HG03460 (cell line): ENCODE results near the gene KCNE1.
"Not testable (repeated sequence)": the region's sequence is repeated elsewhere in the genome, so short reads cannot be mapped to it uniquely, and the experiment has no call there.

Source experiments
- ATAC-seq: cut with Tn5 transposase; IDR thresholded peaks from one replicate; pipeline ENCODE4 v1.9.1; 2021; ENCODE audit not compliant: unreplicated experiment

KCNE1 gene

GRCh38 chr21:34428441-34428840 is 83.6 kb downstream of the KCNE1 start:
- not testable (repeated sequence) for ATAC-seq

GRCh38 chr21:34427339-34427738 is 84.7 kb downstream of the KCNE1 start:
- not testable (repeated sequence) for ATAC-seq

DNA sequence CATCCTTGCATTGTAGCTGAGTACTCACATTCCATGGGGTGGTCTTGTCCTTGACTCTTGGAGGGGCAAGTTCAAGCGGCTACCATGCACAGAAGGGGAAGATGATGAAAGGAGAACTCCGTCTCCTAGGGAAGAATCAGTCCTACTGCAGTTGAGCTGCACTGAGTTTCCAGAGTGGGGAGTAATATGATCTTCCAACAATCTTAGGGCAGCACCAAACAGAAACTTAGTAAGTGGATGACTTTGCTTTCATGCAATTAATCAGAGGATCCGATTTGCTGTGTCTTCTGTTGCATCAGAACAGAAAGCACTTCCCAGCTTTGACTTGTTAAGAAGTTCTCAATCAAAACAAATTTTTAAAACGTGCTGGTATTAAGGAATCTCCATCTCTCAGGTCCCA is 88.2 kb downstream of the KCNE1 start, which contains the start of gene SMIM34:
Gene SMIM34, minus strand, starts transcription at position 147 of the 400 bp plus-strand sequence. Its CDS starts 112 bp downstream, at position 35.
- ATAC-seq: not testable (repeated sequence)

DNA sequence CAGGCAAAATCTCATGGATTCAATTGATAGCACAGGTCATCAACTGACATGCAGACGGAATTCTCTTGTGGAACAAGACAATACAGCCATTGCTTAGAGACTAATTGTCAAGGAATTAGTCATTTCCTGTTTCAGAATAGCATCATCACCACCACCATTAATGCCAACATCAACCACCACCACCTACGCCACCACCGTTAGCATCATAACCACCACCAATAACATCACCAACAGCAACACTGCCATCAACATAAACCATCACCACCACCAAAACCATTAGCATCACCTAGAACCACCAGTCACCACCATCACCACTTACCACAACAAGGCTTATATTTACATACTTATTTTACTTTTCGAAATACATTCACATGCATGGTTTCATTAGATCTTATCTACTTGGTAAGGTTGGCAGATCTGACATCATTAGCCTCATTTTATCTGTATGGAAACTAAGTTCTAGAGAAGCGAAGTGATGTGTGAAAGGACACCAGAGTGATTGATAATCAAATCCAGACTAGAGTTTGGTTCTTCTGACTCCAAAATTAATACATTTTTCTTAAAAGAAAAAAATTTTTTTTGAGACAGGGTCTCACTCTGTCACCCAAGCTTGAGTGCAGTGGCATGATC is 94.4 kb downstream of the KCNE1 start:
- not testable (repeated sequence) for ATAC-seq

- ATAC-seq: not testable (repeated sequence)
Observed at GRCh38 chr21:34407294-34407693, 104.7 kb downstream of the KCNE1 start.

DNA sequence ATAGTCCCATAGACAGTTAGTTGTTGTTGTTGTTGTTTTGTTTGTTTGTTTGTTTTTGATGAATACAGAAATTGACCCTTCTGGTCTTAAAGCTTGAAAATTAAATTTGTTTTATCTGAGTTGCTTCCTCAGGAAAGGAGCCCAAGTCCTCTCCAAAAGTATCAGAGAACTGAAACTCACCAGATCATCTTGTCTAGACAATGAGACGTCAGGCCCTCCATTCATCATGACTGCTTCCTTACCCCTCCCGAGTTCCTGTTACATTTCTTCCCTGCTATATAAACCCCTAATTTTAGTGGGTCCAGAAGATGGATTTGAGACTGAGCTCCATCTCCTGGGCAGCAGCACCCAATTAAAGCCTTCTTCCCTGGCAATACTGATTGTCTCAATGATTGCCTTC is 105.3 kb downstream of the KCNE1 start:
- ATAC-seq: not testable (repeated sequence)

DNA sequence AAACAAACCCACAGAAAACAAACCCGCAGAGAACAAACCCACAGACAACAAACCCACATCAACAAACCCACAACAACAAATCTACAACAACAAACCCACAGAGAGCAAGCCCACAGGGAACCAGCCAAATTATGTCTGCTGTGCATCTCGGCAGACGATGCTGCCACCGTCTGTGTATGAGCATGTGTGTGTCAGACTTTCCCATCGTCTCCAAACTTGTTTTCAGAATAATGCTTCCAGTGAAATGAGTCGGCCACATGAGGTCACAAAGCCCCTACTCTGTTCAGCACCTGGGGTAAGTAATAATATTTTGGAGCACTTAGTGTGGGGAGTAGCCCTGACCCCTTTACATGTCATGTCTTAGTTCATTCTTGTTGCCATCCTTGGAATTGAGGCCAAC is 105.9 kb downstream of the KCNE1 start:
- ATAC-seq: not testable (repeated sequence)

DNA sequence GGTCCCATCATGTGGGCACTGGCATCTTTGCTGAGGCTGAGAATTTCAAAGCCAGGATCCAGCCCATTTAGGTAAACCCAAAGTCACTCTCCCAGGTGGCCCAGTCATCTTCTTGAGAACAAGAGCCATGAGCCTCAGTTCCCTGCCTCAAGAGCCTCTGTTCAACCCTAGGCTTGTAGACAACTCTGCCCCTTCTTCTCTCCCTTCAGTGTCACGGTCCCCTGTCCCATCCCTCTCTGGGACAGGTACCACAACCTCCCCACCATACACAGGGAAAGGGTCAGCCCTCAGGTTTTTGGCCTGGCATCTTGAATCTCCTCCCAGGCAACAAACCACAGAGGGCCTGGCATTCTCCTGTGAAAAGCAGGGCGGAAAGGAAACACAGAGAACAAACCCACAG is 106.3 kb downstream of the KCNE1 start:
- ATAC-seq: not testable (repeated sequence)

GRCh38 chr21:34404742-34405141 is 107.3 kb downstream of the KCNE1 start:
- ATAC-seq: not testable (repeated sequence)

DNA sequence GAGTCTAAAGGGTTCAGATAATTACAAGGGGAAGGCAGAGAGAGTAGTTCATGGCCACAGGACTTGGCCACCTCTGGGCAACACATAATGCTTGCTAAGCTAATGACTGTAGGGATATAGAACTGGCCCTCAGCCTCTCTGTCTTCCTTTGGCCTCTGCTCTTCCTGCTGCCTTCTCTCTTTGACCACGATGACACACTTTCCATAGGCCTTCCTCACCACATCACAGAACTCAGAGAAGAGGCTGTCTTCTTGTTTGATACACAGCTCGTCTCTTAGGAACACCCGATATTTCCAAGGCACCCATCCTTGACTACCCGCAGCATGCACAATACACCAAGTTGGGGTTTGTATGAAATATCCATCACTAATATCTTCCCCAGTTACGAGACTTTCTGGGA is 111.5 kb downstream of the KCNE1 start:
- not testable (repeated sequence) for ATAC-seq
